Esophagus squamous epithelium (tissue), 5 donors: Measurements from ENCODE around the gene ACOT13. TPM values are rescaled to one million over a fixed set of nuclear protein-coding genes. Genes with fewer than 3 reads are reported as not detected.
"Not testable (repeated sequence)": the region's sequence is repeated elsewhere in the genome, so short reads cannot be mapped to it uniquely, and the experiment has no call there.

ENCODE experiments used
- DNase-seq: peaks from one replicate; lab custom pipeline; 2025; lab: John Stamatoyannopoulos, UW
- H3K27ac ChIP-seq, 4 donors: fragments of 200-600 bp; sonication (generic); one replicate each; pipeline ENCODE4 v1.5.1; 2016 to 2019; ENCODE audit warnings: mild to moderate bottlenecking in 1 of 4
- H3K27me3 ChIP-seq, 4 donors: fragments of 200-600 bp; sonication (generic); 1 replicate in 3 of 4; 2 replicates in 1 of 4; pipeline versions ENCODE4 v1.5.1 to v1.6.0; 2017 to 2021; ENCODE audit warnings: antibody characterized with exemption in 1 of 4
- H3K36me3 ChIP-seq, 3 donors: fragments of 200-600 bp; sonication (generic); one replicate each; pipeline ENCODE4 v1.5.1; 2016 to 2019
- H3K4me1 ChIP-seq, 3 donors: fragments of 200-600 bp; sonication (generic); one replicate each; pipeline ENCODE4 v1.5.1; 2017 to 2019
- H3K4me3 ChIP-seq, 4 donors: fragments of 200-600 bp; sonication (generic); 1 replicate in 3 of 4; 2 replicates in 1 of 4; pipeline ENCODE4 v1.5.1; 2016 to 2019; ENCODE audit warnings: mild to moderate bottlenecking in 2 of 4, moderate library complexity in 1 of 4
- H3K9me3 ChIP-seq, 3 donors: fragments of 200-600 bp; sonication (generic); one replicate each; pipeline ENCODE4 v1.5.1; 2016 to 2019
- POLR2A ChIP-seq, 4 donors: fragments of 450-650 bp; IDR thresholded peaks; one replicate each; pipeline ENCODE4 v1.6.1; 2017; ENCODE audit warnings: antibody characterized with exemption in 4 of 4, mild to moderate bottlenecking in 4 of 4, moderate library complexity in 3 of 4
- WGBS, 2 donors: methylation state at CpG; one replicate each; pipeline ENCODE4 v1.1.5; 2018; 5-methylcytosine and 5-hydroxymethylcytosine counted together
- intact Hi-C: fragments of 100-400 bp; cut with DNase I; formaldehyde crosslinking; loops from one replicate; pipeline ENCODE4 v1.15.0; 2022
- total RNA-seq, 4 donors: library from RNA; depleted of rRNA; stranded (reverse); fragments of >200 nt; gene quantifications; one replicate each; pipeline ENCODE4 v1.1.0, GENCODE V29; 2016
- TF ChIP-seq, protein P1 (sequence below), 6 experiments: fragments of 450-650 bp in 4 of 6; fragments of 200-600 bp in 2 of 6; sonication (generic) in 2 of 6; IDR thresholded peaks; one replicate each; pipeline ENCODE4 v1.5.1; 2016 to 2019; ENCODE audit warnings: antibody characterized with exemption in 6 of 6, mild to moderate bottlenecking in 4 of 6, moderate library complexity in 4 of 6
- donor health status: DM: yes; HTN: yes; CAD: no.

ACOT13 gene
- total RNA-seq, 4 donors from 2014 or later: 2.5 to 6.1 (median 3.6) TPM

DNA sequence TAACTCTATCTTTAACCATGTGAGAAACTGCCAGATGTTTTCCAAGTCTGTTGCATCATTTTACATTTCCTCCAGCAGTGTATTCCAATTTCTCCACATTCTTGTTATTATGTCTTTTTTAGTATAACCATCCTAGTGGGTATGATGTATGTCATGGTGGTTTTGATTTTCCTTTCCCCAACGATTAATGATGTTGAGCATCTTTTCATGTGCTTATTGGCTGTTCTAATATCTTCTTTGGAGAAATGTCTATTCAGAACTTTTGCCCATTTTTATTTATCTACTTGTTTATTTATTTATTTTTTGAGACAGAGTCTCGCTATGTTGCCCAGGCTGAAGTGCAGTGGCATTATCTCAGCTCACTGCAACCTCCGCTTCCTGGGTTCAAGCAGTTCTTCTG lies 56.4 kb downstream of the ACOT13 start:
- Histone ChIP-seq H3K27me3 (no peaks in the 10 kb centered on the region), H3K27ac (no peak overlapping the region), H3K4me3 (no peak overlapping the region), H3K4me1 (peaks cover 0 to 16% (median 6%) of the 10 kb centered on the region in 3 donors), H3K9me3 (no peaks in the 10 kb centered on the region), H3K36me3 (no peaks in the 10 kb centered on the region)
- intact Hi-C loops: no loop called here
- WGBS, 2 donors: 91 to 92% methylated on average over 3 of the region's 3 CpGs
- no peak for TF ChIP-seq POLR2A (IDR thresholded peaks at IDR 0.05)
- TF ChIP-seq, protein P1, sequence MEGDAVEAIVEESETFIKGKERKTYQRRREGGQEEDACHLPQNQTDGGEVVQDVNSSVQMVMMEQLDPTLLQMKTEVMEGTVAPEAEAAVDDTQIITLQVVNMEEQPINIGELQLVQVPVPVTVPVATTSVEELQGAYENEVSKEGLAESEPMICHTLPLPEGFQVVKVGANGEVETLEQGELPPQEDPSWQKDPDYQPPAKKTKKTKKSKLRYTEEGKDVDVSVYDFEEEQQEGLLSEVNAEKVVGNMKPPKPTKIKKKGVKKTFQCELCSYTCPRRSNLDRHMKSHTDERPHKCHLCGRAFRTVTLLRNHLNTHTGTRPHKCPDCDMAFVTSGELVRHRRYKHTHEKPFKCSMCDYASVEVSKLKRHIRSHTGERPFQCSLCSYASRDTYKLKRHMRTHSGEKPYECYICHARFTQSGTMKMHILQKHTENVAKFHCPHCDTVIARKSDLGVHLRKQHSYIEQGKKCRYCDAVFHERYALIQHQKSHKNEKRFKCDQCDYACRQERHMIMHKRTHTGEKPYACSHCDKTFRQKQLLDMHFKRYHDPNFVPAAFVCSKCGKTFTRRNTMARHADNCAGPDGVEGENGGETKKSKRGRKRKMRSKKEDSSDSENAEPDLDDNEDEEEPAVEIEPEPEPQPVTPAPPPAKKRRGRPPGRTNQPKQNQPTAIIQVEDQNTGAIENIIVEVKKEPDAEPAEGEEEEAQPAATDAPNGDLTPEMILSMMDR (IDR thresholded peaks at IDR 0.05): no peak
- no peak for DNase-seq

DNA sequence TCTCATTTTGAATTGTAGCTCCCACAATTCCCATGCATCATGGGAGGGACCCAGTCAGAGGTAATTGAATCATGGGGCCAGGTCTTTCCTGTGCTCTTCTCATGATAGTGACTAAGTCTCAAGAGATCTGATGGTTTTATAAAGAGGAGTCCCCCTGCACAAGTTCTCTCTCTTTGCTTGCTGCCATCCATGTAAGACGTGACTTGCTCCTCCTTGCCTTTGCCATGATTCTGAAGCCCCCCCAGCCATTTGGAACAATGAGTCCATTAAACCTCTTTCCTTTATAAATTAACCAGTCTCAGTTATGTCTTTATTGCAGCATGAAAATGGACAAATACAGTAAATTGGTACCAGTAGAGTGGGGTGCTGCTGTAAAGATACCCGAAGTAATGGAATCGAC lies 63.8 kb downstream of the ACOT13 start:
- H3K27me3 ChIP-seq, DNase-seq, H3K27ac ChIP-seq, intact Hi-C loops, H3K36me3 ChIP-seq, H3K4me3 ChIP-seq, H3K4me1 ChIP-seq: not testable (repeated sequence)
- WGBS, 2 donors: 89 to 93% methylated on average over 3 of the region's 3 CpGs
- peaks cover 0 to 18% (median 15%) of the 10 kb centered on the region in 3 donors for H3K9me3 ChIP-seq

DNA sequence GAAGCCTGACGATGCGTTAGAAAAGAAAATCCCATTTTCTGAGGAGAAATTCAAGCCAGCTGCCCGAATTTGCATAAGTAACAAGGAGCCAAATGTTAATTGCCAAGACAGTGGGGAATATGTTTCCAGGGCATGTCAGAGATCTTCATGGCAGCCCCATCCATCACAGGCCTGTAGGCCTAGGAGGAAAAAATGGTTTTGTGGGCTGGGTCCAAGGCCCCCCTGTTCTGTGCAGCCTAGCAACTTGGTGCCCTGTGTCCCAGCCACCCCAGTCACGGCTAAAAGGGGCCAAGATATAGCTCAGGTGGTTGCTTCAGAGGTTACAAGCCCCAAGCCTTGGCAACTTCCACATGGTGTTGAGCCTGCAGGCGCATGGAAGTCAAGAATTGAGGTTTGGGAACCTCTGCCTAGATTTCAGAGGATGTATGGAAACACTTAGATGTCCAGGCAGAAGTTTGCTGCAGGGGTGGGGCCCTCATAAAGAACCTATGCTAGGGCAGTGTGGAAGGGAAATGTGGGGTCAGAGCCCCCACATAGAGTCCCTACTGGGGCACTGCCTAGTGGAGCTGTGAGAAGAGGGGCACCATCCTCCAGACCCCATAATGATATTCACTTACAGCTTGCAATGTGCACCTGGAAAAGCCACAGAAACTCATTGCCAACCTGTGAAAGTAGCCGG lies 64.7 kb downstream of the ACOT13 start:
- H3K36me3 ChIP-seq, H3K27ac ChIP-seq, H3K27me3 ChIP-seq, H3K4me1 ChIP-seq, intact Hi-C loops, DNase-seq, H3K4me3 ChIP-seq: not testable (repeated sequence)
- peaks cover 0 to 18% (median 15%) of the 10 kb centered on the region in 3 donors for H3K9me3 ChIP-seq
- WGBS, 2 donors: 83 to 87% methylated on average over 5 to 6 of the region's 6 CpGs

DNA sequence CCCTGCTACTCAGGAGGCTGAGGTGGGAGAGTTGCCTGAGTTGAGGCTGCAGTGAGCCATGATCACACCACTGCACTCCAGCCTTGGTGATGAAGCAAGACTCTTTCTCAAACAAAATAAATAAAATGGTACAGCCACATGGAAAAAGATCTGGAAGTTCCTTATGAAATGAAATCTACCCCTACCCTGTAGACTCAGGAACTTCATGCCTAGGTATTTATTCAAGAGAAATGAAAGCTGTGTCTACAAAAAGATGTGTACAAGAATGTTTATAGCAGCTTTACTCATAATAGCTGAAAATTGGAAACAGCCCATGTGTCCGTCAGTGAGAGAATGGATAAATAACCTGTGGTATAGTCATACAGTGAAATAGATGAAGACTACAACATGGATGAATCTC lies 67.3 kb downstream of the ACOT13 start:
- intact Hi-C loops: no loop called here
- H3K27me3 ChIP-seq: no peaks in the 10 kb centered on the region

DNA sequence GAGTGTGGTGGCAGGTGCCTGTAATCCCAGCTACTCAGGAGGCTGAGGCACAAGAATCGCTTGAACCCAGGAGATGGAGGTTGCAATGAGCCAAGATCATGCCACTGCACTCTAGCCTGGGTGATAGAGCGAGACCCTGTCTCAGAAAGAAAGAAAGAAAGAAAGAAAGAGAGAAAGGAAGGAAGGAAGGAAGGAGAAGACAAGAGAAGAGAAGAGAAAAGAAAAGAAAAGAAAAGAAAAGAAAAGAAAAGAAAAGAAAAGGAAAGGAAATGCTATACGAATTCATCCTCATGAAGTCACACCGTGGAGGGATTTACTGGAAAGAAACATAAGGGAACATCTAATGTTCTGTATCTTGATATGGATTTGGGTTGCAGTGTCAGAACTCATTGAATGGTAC lies 67.8 kb downstream of the ACOT13 start:
- DNase-seq, intact Hi-C loops, H3K27me3 ChIP-seq, H3K4me3 ChIP-seq, H3K36me3 ChIP-seq, H3K27ac ChIP-seq: not testable (repeated sequence)
- Histone ChIP-seq H3K9me3 (peaks cover 0 to 18% (median 15%) of the 10 kb centered on the region in 3 donors), H3K4me1 (peaks cover 0 to 12% (median 0%) of the 10 kb centered on the region in 3 donors)
- 78 to 86% methylated on average over 4 of the region's 4 CpGs for WGBS, 2 donors

More for the DNA sequence above, 67.3 kb downstream of the ACOT13 start:
- H3K9me3 ChIP-seq: peaks cover 0 to 18% (median 15%) of the 10 kb centered on the region in 3 donors
- WGBS, 2 donors: 79 to 92% methylated on average over 1 of the region's 1 CpG
- DNase-seq: no peak
- H3K4me3 ChIP-seq: no peak overlapping the region
- no peaks in the 10 kb centered on the region for H3K36me3 ChIP-seq
- TF ChIP-seq, protein P1 (IDR thresholded peaks at IDR 0.05): no peak
- no peak for TF ChIP-seq POLR2A (IDR thresholded peaks at IDR 0.05)
- no peak overlapping the region for H3K27ac ChIP-seq
- peaks cover 0 to 10% (median 0%) of the 10 kb centered on the region in 3 donors for H3K4me1 ChIP-seq

DNA sequence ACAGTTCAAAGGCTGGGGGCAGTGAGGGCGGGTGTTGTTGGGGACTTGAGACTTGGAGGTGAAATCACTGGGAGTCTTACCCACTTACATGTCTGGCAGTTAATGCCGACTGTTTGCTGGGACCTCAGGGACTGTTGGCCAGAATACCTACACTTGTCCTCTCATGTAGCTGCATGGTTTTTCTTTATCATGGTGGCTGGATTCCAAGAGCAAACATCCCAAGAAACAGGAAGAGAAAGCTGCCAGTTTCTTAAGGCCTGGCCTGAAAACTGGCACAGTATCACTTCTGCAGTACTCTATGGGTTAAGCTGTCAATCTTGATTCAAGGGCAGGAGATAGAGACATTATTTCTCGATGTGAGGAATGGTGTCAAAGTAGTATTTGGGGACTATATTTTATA lies 71.9 kb downstream of the ACOT13 start:
- H3K27ac ChIP-seq: peak overlapping the region in 3 of 4 donors; percentile 29 to 54 (median 45)

More for the DNA sequence above, 71.9 kb downstream of the ACOT13 start:
- DNase-seq: no peak
- peaks cover 0 to 26% (median 8%) of the 10 kb centered on the region in 3 donors for H3K4me1 ChIP-seq
- no peak overlapping the region for H3K4me3 ChIP-seq
- H3K36me3 ChIP-seq: no peaks in the 10 kb centered on the region
- H3K27me3 ChIP-seq: no peaks in the 10 kb centered on the region
- no peaks in the 10 kb centered on the region for H3K9me3 ChIP-seq
- 29 to 30% methylated on average over 3 of the region's 3 CpGs for WGBS, 2 donors
- intact Hi-C loops: no loop called here
- no peak for TF ChIP-seq POLR2A (IDR thresholded peaks at IDR 0.05)
- TF ChIP-seq, protein P1 (IDR thresholded peaks at IDR 0.05): no peak
